ENCODE data around the gene ZNF586.
"Not testable (repeated sequence)": the region's sequence is repeated elsewhere in the genome, so short reads cannot be mapped to it uniquely, and the experiment has no call there.

ZNF586 gene

GRCh38 chr19:57769345-57770131 is at the start of gene ZNF586:
TSS of gene ZNF586 (plus strand) at chr19:57769676. CDS start at chr19:57769843, 167 bp downstream.
- DNase-seq (ENCODE audit: low read depth in 2 of 2), result peak; percentile 60 to 62

DNA sequence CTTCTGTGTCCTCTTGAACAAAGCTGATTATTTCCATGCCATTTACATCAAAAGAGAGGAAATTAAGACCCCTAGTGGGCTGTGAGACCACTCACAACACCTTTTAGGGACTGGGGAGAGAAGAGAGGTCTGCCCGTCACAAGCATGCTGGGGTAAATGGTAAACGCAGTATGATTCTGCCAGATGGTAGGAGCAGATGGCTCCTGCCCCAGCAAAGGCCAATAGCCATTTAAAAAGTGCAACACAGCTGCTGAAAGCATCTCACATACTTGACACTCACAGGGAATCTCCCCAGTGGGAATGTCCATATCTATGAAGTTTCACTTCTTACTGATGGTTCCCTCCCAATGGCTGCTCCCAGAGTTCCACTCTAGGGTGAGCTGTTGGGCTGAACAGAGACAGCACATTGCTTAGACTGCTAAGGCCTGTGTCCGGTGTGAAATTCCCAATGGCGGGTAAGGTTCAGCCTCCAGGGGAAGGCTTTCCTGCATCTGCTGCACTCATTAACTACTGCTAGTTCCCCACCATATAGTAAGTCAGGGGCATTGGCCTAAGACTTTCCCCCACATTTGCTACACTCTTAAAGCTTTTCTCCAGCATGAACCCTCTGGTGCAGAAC is 49.5 kb upstream of the ZNF586 start:
- DNase-seq (ENCODE audit: low read depth in 2 of 2), result no peak

- DNase-seq (ENCODE audit: low read depth in 2 of 2), result no peak
These were observed 48.6 kb upstream of the ZNF586 start for GRCh38 chr19:57720878-57721277.

DNA sequence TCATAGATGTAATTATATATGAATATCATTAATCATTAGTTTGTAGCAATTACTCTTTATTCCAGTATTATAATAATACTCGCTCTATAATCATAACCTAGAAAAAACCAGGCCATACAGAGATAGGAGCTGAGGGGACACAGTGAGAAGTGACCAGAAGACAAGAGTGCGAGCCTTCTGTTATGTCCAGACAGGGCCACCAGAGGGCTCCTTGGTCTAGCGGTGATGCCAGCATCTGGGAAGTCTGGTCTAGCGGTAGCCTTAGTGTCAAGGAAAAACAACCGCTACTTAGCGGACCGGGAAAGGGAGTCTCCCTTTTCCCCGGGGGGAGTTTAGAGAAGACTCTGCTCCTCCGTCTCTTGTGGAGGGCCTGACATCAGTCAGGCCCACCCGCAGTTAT is 31.2 kb upstream of the ZNF586 start:
- peak in 1 of 2 donors; percentile 10 for DNase-seq (ENCODE audit: low read depth in 2 of 2)

DNA sequence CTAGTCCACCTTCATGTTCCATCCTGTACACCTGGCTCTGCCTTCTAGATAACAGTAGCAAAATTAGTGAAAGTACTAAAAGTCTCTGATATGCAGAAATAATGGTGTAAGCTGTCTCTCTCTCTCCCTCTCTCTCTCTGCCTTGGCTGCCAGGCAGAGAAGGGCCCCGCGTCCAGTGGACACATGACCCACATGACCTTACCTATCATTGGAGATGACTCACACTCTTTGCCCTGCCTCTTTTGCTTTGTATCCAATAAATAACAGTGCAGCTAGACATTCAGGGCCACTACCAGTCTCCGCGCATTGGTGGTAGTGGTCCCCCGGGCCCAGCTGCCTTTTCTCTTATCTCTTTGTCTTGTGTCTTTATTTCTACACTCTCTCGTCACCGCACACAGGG is 30.7 kb upstream of the ZNF586 start:
- DNase-seq (ENCODE audit: low read depth in 2 of 2), result not testable (repeated sequence)

GRCh38 chr19:57746580-57747471 is 22.6 kb upstream of the ZNF586 start, which contains the start of gene ZNF776:
TSS of gene ZNF776 (plus strand) at chr19:57746815. CDS start at chr19:57747059, 244 bp downstream.
- peak; percentile 51 to 52 for DNase-seq (ENCODE audit: low read depth in 2 of 2)

GRCh38 chr19:57747472-57747807 is 22.0 kb upstream of the ZNF586 start:
- DNase-seq (ENCODE audit: low read depth in 2 of 2), result no peak

GRCh38 chr19:57748029-57748428 is 21.4 kb upstream of the ZNF586 start:
- no peak for DNase-seq (ENCODE audit: low read depth in 2 of 2)

DNA sequence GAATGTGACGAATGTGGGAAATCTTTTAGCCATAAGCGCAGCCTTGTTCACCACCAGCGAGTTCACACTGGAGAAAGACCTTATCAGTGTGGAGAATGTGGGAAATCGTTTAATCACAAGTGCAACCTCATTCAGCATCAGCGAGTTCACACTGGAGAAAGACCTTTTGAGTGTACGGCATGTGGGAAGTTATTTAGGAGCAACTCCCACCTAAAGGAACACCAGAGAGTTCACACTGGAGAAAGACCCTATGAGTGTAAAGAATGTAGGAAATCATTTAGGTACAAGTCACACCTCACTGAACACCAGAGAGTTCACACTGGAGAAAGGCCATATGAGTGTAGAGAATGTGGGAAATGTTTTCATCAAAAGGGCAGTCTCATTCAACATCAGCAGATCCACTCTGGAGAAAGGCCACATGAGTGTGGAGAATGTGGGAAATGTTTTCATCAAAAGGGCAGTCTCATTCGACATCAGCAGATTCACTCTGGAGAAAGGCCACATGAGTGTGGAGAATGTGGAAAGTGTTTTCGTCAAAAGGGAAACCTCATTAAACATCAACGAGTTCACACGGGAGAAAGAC is 15.3 kb upstream of the ZNF586 start:
- no peak for DNase-seq (ENCODE audit: low read depth in 2 of 2)

- no peak for DNase-seq (ENCODE audit: low read depth in 2 of 2)
These were observed 14.4 kb upstream of the ZNF586 start for GRCh38 chr19:57755031-57755430.

GRCh38 chr19:57757941-57758340 is 11.5 kb upstream of the ZNF586 start:
- no peak for DNase-seq (ENCODE audit: low read depth in 2 of 2)

DNA sequence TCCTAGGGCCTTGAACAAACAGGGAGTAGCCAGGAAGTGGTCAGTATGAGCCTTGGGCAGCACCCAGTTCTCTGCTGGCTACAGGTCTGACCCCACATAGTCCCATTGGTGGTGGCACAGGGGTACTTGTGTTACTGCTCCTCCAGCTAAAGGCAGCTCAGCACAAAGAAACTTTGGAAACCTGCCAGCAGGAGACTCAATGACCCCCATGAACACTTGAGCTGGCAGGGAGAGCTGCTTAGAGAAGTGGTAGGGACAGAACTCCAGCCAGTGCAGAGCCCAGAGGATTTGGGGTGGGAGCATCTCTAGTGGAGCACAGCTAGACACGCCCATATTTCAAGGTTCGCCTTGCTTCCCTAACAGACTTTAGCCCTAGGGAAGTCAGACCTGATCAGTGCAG is 10.4 kb upstream of the ZNF586 start:
- DNase-seq (ENCODE audit: low read depth in 2 of 2), result no peak

DNA sequence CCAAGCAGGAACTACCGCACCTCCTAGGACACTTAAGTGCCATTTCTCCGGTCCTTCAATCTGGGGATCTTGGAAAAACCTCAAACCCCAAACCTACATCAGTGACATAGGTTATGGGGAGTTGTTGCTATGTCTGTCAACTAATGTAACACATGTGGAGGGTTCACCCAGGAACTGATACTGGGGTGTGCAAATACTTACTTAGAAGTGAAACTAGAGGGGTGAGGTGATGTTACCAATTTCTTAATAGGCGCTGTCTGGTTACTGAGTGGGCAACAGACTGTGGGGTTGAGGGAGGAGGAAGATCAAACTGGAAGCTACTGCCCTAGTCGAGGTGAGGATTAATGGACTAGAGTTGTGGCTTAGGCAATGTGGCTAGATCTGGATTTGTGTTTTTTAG is 1.9 kb downstream of the ZNF586 start:
- no peak for DNase-seq (ENCODE audit: low read depth in 2 of 2)

- DNase-seq (ENCODE audit: low read depth in 2 of 2), result no peak
These were observed 4.0 kb downstream of the ZNF586 start for GRCh38 chr19:57773488-57773887.

DNA sequence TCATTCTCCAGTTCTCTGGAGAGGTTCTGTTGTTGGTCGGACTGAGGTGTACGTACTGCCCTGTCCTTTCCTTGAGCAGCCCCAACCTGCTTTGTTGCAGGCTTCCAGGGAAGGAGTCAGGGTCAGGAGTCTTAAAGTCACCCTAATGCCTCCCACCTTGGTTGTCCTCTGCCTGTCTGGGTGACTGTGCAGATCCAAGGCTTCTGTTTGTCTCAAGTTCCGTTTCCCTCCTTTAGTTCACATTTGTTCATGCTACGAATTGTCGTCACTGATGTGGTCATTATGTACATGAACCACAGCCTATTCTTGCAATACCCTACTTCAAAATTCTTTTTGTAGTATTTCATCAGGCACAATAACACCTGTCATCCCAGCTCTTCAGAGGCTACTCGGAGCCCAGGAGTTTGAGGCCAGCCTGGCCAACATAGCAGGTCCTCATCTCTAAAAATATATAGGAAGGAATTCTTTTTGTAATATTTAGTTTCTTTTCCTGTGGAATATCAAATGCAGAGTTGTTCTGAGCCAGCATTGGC is 7.4 kb downstream of the ZNF586 start:
- DNase-seq (ENCODE audit: low read depth in 2 of 2), result no peak

DNA sequence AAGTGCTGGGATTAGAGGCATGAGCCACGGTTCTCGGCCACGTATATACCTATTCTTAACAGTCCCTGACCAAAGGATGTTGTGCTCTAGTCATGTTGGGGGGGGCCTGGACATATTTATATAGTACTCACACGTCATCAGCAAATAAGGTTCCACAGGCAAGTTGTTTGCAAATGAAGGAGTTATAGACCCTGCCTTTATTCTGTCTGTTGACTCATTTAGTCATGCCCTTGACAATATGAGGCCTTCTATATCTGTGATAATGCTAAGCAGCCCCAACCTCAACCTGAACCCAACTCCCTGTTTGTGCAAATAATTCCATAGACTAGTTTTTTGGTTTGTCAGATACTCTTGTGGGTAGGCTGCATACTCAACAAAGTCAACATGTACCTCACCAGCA is 8.9 kb downstream of the ZNF586 start:
- no peak for DNase-seq (ENCODE audit: low read depth in 2 of 2)

- DNase-seq (ENCODE audit: low read depth in 2 of 2), result no peak
These were observed 9.9 kb downstream of the ZNF586 start for GRCh38 chr19:57779220-57779845.

GRCh38 chr19:57786286-57786685 is 16.8 kb downstream of the ZNF586 start:
- no peak for DNase-seq (ENCODE audit: low read depth in 2 of 2)

- no peak for DNase-seq (ENCODE audit: low read depth in 2 of 2)
These were observed 17.4 kb downstream of the ZNF586 start for GRCh38 chr19:57786906-57787305.

DNA sequence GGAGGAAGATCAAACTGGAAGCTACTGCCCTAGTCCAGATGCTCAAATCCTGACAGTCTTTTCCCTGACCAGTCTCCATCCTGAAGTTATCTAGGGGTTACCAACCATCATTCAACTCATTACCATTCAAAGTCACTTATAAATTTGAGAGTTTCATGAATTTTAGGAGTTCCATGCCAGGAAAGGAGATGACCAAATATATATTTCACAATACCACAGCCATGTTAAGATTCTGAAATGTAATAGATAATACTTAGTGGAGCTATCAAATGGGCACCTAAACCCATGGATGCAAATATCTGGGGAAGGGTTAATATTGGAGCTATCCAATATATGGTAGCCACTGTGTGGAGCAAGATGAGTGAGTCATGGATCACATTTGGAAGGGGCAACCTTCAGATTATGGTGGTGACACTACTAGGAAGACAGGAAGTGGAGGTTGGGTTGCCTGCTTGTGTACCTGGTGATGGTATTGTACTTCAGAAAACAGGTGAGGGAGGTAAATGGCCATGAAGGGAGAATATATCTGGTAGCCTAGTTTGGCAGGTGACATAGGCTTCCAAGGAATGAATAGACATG is 18.7 kb downstream of the ZNF586 start:
- DNase-seq (ENCODE audit: low read depth in 2 of 2), result no peak

DNA sequence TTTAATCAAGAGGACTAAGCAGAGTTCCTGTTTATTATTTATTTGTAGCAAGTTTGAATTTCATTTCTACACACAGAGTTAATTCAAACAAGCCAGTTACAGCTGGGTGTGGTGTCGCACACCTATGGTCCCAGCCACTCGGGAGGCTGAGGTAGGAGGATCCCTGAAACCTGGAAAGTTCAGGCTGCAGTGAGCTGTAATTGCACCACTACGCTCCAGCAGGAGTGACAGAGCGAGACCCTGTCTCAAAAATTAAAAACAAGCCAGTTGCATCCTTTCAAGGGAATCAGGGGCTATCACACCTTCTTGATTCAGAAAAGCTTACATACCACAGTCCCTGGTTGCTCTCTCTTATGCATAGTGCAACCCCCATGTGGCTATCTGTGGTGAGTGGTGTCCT is 19.8 kb downstream of the ZNF586 start:
- DNase-seq (ENCODE audit: low read depth in 2 of 2), result no peak

Measured in stimulated activated CD4-positive, alpha-beta T cell treated with anti-CD3 and anti-CD28 coated beads, Interleukin-1b, Interleukin-23, amount 100 ng/mL, for 1 hour (primary cell).